H4 (cell line): ENCODE results near the gene GLI2. TPM values are rescaled to one million over a fixed set of nuclear protein-coding genes. Genes with fewer than 3 reads are reported as not detected.

Experiments used
- DNase-seq: peaks from one replicate; pipeline ENCODE4 v3.0.0-alpha.2; 2015; ENCODE audit warnings: low spot score
- total RNA-seq: library from RNA; depleted of rRNA; stranded (reverse); fragments of >200 nt; shearing (Covaris generic); gene quantifications from 2 replicates; pipeline ENCODE4 v1.2.3, GENCODE V29; 2014

GLI2 gene
- total RNA-seq, 1 experiment from 2014 or later = 1.9 TPM

DNA sequence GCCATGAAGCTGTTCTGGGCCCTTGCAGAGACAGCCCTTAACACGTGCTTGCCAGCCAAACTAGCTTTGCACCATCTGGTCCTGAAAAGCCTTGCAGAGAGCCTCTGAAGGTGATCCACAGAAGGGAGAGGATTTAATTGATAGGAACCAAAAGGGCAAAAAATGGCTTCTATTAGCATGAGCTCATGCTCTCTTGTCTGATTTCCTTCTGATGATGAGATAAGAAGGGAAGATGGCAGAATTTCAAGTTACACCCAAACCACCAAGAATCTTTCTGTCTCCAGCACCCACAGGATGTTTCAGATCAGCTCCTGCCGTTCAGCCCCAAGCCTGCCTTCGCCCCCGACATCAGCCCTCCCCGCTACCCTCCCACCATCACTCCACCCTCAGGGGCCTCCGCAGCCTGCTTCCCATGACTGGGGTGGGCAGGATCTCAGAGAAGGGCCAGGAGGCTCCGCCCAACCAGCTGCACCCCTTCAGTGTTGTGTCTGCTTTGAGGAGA is 23.4 kb upstream of the GLI2 start:
- no peak for DNase-seq

DNA sequence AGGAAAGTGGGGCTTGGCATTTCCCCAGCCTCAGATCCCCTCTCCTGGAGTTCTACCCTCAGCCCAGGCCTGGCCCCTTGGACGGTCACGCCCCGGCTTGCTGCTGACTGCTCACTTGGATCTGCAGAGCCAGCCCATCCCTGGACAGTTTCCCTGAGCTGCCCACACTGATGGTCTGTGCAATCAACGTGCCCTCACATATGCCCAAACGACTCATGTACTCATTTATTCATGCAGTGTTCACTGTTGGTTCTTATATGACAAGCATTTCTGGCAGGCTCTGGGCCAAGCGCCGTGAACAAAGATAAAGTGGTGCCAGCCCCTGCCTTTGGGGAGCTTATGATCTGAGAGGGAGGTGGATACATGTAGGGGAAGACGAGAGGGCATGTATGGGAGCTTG is 20.3 kb upstream of the GLI2 start:
- no peak for DNase-seq

DNA sequence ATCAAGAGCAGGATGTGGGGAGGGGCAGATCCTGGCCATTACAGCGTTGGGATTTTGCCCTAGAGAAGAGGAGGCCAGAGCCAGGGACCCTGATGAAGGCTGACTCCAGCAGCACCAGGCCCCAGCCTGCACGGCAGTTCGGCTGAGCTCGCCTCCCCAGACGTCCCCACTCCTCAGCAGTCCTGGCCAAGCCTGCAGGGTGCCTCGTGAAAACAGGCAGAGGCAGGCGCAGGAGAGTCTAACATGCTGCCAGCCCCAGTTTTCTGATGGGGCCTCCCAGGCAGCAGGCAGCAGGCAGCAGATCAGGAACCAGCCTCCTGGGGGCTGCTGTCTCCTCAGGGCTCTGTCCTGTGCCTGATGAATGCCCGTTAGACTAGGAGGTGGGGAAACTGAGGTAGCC is 19.7 kb upstream of the GLI2 start:
- no peak for DNase-seq

DNA sequence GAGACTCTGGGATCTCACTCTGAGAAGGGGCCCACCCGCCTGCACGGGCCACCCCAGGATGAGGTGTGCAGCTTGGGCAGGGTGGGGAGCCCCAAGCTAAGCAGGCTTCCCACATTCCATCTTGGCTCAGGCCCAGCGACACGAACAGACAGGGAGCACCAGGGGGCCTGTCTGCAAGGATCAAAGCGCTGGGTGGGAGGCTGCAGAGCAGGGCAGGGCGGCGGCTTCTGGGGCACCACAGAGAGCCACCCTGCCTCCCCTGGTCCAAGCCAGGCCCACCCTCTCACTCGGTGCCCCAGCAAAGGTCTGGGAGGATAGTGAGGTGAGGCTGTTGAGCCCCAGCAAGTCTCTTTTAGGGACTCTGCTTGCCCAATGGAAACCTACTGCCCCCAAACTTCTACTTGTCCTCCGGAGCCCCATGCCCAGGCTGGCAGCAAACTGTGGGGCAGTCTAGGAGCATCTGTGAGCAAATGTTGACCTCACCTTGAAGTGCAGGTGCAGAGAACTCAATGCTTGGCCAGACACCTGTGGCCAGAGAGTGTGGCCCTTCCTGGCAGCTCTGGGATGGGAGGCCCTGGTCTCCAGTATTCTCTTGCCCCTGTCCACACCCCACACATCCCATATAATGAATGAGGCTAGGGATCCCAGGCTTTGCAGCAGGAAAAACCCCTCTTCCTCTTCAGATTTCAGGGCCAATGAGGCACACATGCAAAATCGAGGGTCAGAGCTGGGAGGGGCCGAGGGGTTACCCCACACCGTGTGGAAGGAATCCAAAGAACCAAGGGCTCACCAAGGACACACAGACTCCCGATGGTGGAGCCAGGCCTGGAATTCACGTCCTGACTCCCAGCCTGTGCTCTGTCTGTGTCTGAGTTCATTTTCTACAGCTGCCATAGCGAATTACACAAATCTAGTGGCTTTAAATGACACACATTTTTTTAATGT is 18.8 kb upstream of the GLI2 start:
- DNase-seq = no peak

DNA sequence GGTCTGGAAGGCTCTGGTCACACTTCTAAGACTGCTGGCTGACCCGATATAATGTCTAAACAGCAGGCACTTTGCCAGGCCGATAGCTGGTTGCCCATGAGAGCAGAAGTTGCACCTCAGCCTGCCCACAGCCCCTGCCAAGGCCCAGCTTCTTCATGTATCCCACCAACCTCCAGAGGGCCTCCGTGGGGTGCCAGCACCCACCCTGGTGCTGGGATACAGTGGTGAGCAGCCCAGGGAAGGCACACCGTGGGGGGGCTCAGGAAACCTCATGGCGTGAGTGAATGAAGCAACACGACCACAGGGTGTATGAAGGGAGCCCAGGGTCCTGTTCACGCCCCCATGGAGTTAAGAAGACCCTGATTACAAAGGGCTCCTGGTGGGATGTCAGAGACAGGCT is 16.2 kb upstream of the GLI2 start:
- DNase-seq = no peak

DNA sequence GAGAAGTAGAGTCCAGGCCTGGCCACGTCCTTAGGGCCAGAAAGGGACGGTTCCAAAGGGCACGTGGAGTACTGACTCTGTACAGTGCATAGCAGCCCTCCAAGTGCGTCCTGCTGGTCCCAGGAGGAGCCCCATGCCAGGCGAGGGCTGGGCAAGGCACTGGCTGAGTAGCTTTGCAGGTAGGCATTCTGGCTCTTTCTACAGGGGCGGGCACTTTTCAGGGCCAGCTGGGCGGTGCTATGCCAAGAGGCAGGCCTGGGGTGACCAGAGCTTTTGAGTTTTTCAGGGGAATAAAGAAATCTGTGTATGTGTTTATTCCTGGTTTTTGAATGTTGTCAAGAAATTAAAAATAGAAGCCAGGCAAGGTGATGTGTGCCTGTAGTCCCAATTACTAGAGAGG is 15.4 kb upstream of the GLI2 start:
- no peak for DNase-seq

DNA sequence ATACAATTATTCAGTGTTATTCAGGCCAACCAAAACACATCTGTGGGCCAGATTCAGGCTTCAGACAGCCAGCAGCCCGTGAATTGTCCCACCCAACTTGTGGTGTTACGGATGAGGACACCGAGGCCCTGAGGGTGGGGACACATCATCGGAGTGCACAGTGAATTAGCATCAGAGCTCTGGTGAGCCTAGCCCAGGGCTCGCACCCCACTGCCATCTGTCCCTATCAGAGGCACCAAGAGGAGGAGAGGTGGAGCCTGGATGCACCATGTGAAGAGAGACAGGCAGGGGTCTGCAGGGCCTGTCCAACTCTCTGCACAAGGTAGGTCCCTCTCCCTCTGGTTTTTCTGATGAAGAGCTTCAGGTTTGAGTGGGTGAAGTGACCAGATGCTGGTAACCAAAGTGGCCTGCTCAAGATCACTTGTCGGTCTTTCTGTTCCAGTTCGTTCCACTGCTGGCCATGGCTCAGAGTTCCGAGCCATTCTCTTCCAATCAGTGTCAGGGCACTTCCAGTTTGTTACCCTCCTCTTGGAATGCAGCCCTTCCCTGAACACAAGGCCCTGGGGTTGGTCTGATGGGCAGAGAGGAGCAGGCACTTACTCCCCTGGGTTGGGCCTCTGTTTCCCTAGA is 14.8 kb upstream of the GLI2 start:
- no peak for DNase-seq

DNA sequence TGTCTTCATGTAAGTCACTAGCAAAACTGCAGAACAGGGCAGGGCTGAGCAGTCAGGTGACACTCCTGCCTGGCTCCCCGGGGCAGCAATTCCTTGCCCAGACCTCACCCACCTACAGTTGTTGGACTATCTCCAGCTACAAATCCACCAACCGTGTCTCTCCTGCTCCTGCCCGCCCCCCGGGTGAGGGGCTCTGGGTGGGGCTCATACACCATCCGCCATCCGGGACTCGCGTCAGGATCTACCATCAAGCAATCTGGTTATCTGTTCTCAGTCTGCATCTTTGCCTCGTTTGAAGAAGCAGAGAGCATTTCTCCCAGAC is 13.5 kb upstream of the GLI2 start:
- DNase-seq = no peak

DNA sequence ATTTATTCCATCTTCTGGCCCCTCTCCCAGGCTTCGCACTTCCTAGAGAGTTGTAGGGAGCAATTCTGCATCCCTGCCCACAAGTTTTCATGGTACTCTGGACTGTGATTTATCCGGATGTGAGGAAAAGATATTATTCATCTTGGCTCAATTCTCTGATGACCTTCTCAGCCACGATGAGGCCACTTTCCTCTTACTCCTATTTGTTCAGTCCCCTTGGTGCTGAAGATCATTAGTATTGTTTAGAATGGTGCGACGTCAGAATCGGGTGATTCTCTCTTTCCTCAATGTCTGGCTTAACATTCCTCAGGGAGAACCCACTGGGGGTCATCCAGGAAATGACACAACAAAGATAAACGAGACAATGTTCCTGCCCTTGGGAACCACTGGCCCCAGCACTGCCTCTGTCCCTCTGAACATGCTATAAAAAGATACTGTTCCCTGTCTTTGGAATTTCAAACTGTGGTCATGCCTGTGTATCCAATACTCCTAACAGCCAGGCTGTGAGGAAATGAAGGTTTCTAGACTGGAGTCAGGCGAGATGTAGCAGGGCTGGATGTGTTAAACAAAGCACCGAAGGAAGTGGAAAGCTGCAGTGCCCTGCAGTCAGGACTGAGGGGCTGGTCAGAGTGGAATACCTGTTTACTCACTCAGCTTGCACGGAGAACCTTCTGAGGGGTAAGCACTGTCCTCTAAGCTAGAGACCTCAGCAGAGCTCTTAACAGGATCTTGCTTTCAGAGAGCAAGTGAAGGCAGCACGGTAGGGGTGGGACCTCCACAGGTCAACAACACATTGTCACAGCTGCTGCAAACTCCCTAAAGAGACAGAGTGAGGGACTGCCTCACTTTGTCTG is 12.9 kb upstream of the GLI2 start:
- peak; percentile 34 for DNase-seq

DNA sequence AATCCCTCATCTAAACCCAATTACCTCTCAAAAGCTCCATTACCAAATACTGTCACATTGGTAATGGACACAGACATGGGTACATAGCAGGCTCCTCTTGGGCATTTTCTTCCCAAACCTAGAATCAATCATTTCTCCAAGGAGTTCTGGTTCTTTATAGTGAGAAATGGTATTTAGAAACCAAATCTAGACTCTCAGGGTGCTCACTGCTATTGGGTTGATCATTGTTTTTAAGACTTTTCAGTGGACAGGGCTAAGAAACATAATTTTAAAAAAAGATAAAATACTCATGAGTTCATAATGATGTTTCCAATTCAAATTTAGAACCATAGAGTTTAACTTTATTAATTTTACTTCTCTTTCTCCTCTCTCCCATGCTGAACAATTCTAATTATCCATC is 9.4 kb upstream of the GLI2 start:
- no peak for DNase-seq

DNA sequence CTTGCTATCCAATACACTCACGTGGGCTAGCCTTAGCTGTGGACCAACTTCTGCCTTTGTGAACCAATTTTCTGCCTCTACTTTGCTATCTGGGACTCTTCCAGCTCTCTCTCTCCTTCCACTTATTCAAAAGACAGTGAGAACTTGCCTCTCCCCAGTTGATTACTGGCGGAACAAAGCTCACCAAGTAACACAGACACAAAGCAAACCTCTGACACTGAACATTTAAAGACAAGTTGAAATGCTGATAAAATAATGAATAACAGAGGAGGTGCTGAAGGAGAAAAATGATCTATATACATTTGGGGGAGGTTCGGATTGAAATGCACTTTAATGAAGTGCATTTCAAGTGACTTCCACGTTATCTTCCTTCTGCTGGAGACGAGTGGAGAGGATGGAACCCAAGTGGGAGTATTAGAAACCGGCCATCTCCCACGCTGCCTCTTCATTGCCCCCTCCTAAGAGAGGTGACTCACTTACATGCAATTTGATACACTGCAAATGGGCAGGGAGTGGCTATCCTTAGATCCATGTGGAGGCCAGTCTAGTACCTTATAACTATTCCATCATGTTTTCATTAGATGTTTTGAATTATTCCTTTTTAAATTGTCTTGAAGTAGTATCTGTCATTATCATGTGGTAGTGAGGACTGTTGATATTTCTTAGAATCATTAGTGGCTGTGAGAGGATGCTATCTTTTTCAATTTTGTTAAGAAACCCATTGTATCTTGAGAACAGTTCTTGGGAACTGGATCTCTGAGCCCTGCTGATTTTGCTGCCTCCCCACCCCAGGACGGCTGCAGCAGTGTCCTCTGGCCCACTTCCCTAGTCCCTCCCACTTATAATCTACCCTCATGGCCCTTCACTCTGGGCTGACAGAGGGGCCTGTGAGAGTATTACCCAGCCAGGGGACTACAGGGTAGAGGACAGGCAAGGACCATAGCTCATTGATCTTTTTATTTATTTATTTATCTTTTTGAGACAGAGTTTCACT is 6.0 kb upstream of the GLI2 start:
- DNase-seq = peak; percentile 71

DNA sequence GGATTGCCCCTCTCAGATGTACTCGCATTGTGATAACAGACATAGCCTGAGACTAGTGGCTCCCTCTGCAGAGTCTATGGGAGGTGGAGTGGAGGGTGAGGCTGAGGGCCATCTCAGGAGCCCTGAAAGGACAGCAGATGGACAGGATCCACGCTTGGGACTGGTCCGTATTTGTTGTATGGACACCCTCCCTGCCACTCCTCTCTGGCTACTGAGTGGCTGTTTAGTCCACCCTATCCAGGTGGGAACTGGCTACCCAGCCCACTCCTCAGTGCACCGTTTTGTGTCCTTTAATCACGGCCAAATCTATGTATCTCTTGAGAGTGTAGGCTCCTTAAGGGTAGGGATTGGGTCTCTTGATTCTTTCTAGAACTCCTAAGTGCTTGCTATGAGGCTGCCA is 4.5 kb upstream of the GLI2 start:
- DNase-seq = no peak

DNA sequence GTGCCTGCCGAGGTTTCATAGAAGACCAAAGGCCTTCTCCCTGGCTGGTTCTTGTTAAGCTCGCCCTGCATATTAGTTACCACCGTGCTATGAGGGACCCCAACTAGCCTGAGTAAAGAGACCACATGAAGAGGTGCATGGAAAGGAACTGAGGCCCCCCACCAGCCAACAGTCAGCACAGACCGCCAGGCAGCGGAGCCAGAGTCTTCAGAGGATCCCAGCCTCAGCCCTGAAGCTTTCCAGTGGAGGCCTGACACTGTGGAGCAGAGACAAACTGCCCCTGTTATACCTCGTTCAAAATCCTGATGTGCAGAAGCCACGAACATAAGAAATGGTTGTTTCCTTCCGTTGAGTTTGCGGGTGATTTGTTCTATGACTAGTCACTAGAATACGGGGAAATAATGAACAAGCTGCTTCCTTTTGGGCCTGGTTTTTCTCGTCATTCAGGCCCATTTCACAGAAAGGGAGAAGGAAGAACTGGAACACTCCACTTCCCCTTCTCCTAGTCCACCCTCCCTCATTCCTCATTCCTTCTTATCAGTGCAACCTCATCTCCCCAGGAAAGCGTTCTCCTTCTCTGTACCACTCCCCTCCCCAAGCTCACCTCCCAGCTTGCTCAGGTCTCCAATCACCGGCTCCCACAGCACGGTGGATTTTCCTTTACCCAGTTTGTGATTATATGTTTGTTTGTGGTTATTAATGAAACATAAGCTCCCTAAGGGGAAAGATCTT is 3.0 kb upstream of the GLI2 start:
- no peak for DNase-seq

DNA sequence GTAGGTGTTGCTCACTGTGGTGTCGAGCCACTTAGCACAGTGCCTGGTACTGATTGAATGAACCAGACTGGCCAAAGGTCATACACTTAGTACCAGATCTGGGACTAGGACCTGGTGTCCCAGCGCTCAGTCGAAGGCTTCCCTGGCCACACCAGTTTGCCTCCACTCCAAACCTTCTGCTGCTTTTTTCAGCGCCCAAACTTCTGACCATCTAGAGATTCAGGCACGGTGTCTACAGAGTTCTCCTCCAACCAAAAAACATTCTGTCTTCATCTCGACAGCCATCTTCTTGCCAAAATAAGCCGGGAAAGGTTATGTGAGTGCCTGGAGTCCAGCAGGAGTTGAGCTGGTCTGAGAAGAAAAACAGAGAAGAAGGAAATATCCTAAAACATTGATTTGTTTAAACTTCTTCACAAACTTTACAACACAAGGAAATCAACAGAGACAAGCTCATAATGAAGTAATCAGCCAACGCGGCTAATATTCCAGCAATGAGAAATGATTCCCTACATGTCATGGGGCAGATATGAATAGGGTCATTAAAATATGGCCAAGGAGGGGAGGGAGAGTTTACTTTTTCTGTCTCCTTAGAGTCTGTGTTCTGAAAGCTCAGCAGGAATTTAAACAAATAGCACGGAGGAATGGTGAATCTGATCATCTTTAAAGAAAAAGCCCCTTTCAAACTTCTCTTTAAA is 2.3 kb upstream of the GLI2 start:
- DNase-seq = no peak

DNA sequence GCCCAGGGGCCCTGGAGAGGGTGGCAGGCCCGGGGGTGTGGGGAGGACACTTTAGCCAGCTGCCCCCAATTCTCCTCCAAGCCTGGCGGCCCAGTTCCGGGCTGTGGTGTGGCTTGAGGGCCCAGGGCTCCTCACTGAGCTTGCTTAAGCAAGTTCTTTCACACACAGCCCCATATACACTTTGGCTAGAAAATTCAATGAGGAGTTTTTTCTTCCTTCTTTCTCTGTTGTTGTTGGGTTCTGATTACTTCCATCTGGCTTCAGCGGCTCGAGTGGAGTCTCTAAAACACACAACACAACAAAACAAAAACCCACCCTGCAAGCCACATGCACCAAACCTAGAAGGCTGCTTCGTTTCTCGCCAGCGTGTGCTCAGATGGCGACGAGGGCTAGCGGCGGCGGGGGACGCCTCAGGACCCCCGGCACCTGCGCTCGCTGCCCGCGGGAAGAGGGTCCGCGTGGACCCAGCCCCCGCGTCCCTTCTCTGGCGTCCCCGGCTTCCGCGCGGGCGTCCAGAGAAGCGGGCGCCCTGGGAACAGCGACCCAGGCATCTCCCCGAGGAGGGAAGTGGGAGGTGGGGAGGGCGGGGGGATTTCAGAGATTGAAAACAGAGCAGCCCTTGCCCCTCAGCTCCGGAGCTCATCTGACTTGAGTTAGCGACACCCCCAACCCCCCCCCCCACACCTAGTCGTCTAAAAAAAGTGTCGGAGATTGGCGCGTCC is 577 bp upstream of the GLI2 start:
- no peak for DNase-seq

DNA sequence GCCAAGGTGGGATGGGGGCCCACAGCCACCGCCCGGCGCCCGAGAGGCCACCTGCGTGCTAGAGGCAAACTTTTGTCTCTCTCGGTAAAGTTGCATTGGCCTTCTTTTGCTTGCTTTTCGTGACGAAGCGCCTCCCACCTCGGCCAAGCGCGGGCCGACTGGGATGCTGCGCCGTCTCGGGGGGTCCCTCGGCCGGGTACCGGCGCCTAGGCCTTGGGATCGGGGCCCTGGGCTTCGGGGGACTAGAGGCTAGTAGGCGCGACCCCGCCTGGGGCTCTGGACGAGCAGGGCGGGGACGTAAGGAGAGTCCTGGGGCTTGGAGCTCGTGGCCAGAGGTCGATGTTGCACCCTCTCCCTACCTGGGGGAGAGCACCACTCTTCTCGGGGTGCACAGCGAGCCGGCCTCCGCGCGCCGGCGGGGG is 545 bp downstream of the GLI2 start:
- no peak for DNase-seq

DNA sequence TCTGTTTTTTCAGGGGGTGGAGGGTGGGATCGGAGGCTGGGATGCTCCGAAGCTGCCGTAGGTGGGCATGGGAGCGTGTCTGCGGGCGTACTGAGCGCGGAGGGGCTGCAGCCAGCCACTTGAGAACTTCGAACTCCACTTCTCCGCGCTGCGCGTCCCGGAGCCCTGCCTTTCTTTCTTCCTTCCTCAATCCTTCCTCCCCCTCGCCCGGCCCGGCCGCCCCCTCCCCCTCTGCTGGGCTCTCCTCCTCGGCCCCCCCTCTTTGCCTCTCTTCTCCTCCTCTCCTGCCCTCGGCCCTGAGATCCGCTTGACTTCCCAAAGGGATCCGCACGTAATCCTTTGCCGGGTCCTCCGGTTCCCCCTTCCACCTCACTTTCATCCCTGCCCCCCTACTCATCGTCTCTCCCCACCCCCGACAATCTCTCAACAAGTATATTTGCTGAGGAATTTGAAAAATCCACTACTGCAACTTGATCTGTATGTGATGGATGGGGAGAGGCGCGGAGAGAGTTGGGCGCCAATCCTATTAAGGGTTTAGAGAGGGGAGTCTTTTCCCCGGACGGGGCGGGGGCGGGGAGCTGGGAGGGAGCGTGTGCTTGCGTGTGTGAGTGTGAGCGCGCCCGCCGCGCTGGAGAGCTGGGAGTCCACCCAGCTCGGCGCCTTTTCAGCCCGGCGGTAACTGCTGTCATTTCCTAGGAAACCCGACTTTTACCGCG is 1.1 kb downstream of the GLI2 start:
- DNase-seq = peak; percentile 70

DNA sequence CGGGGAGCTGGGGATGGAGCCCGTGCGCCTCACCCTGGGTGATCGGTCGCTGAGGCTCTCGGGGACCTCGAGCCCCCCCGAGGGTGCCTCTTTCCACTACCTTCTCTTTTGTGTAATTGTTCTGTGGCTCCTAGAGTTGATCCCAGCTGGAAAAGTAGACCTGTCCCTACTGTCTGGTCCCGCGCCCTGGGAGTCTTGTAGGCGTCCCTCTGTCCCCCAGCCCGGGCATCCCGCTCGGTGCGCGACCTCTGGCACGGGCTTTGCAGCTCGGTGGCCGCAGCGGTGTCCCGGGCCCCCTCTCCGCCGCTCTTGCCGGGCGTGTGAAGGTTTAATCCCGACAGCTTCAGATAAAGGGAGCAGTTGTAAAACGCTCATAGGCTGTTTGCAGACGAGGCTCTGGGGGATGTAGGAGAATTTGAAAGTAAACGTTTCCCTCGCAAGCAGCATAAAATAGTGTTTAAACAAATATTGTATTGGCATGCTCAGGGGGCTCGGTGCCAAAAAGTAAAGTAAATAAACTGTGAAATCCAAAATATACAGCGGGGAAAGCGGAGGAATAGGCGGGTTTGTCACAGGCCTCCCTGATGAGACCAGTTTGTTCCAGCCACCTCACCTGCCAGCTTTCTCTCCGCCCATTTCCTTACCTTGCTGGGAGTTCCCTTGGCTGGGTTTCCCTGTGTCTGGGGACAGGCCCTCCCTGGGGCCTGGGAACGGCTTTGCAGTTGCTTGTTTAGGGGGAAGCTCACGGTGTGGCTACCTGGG is 1.9 kb downstream of the GLI2 start:
- peak; percentile 60 for DNase-seq
